K562 (cell line): Measurements from ENCODE around the gene FNBP1. TPM values are rescaled to one million over a fixed set of nuclear protein-coding genes. Genes with fewer than 3 reads are reported as not detected.

Experiments used
- CGGBP1 ChIP-seq: fragments of 250-450 bp; sonication (Bioruptor Pico); IDR thresholded peaks from 2 replicates; pipeline ENCODE4 v1.9.0; 2021; ENCODE audit warnings: mild to moderate bottlenecking
- CXXC5 ChIP-seq: fragments of 250-450 bp; sonication (Bioruptor Pico); IDR thresholded peaks from 2 replicates; pipeline ENCODE4 v1.8.0; 2022; ENCODE audit warnings: inconsistent platforms, mild to moderate bottlenecking, moderate library complexity
- NCOA1 ChIP-seq: fragments of 450-650 bp; IDR thresholded peaks from 2 replicates; pipeline ENCODE4 v1.6.1; 2016; ENCODE audit warnings: low read depth
- PHTF2 ChIP-seq: fragments of 250-450 bp; sonication (Bioruptor Pico); IDR thresholded peaks from 2 replicates; pipeline ENCODE4 v1.5.0; 2021; ENCODE audit warnings: mild to moderate bottlenecking
- PKNOX1 ChIP-seq: fragments of 450-650 bp; IDR thresholded peaks from 2 replicates; pipeline ENCODE4 v1.6.1; 2016
- PRPF4 ChIP-seq: fragments of 200-400 bp; formaldehyde crosslinking; IDR thresholded peaks from one replicate; pipeline ENCODE4 v1.6.1; 2017; ENCODE audit warnings: low read length, low read depth, mild to moderate bottlenecking; ENCODE audit not compliant: insufficient read depth, poor library complexity, severe bottlenecking
- ZNF232 ChIP-seq: sonication (generic); formaldehyde crosslinking; IDR thresholded peaks from 2 replicates; pipeline ENCODE4 v1.8.0; 2022; ENCODE audit warnings: mild to moderate bottlenecking, missing genetic modification reagents
- ZNF445 ChIP-seq: fragments of 250-450 bp; sonication (Bioruptor Pico); IDR thresholded peaks from 2 replicates; pipeline ENCODE4 v1.4.0; 2020; ENCODE audit warnings: low read depth, mild to moderate bottlenecking, moderate library complexity
- ZNF592 ChIP-seq: fragments of 450-650 bp; IDR thresholded peaks from 2 replicates; pipeline ENCODE4 v1.6.1; 2017; ENCODE audit warnings: antibody characterized with exemption, mild to moderate bottlenecking
- polyA plus RNA-seq, 8 experiments: library from polyadenylated mRNA; depleted of rRNA in 4 of 8; stranded (reverse) in 5 of 8; unstranded in 3 of 8; fragments of >200 nt; fragmentation: Nextera tagmentation in 2 of 8; fragmentation: Illumina TruSeq in 1 of 8; extraction: Ambion mirVana in 2 of 8; extraction: Trizol in 1 of 8; gene quantifications; 2 replicates each; pipeline versions ENCODE4 v1.2.1 to v1.2.3, GENCODE V29; 2011 to 2014; ENCODE audit warnings: inconsistent platforms in 1 of 8, missing spikeins in 1 of 8
- total RNA-seq, 7 experiments: library from RNA; depleted of rRNA in 6 of 7; stranded (reverse); fragments of >200 nt in 6 of 7; fragmentation: Illumina TruSeq in 2 of 7; extraction: Trizol in 2 of 7; gene quantifications; 2 replicates each; pipeline versions ENCODE4 v1.2.1 to v1.2.3, GENCODE V29; 2011 to 2021; ENCODE audit warnings: low replicate concordance in 1 of 7

The FNBP1 gene
- total and polyA plus RNA-seq, 9 of the 15 experiments (the other 6 are each of a cell fraction or from before 2014, with no cell fraction given) = 1.8 to 14.9 (median 7.6) TPM

- TF ChIP-seq CXXC5 (CRISPR knock-in tag) (no peak), PKNOX1 (no peak), ZNF445 (CRISPR knock-in tag) (no peak), PRPF4 (no peak), PHTF2 (CRISPR knock-in tag) (no peak), ZNF592 (no peak), NCOA1 (no peak), CGGBP1 (no peak), ZNF232 (CRISPR knock-in tag) (no peak)
Observed at GRCh38 chr9:129944506-129945116, 98.4 kb downstream of the FNBP1 start (continued).
